H9 (cell line): ENCODE results near the gene CRB3. TPM values are rescaled to one million over a fixed set of nuclear protein-coding genes. Genes with fewer than 3 reads are reported as not detected.

ENCODE experiments used
- DNase-seq: peaks from one replicate; pipeline ENCODE4 v3.0.0-alpha.2; 2017
- H2AFZ ChIP-seq: one replicate; pipeline ENCODE4 v1.6.1; 2013; ENCODE audit warnings: mild to moderate bottlenecking, low read length, control low read depth, moderate library complexity
- H2AK5ac ChIP-seq: 2 replicates; pipeline ENCODE4 v1.6.1; 2013; ENCODE audit warnings: low read length, control low read depth, mixed read lengths; ENCODE audit not compliant: insufficient read length
- H2BK120ac ChIP-seq: one replicate; pipeline ENCODE4 v1.6.1; 2013; ENCODE audit warnings: low read depth, mild to moderate bottlenecking, low read length, control low read depth, inconsistent platforms; ENCODE audit not compliant: poor library complexity, severe bottlenecking
- H2BK12ac ChIP-seq: 2 replicates; pipeline ENCODE4 v1.6.1; 2013; ENCODE audit warnings: low read length, control low read depth, mixed read lengths, low read depth; ENCODE audit not compliant: insufficient read length
- H2BK15ac ChIP-seq: 2 replicates; pipeline ENCODE4 v1.6.1; 2013; ENCODE audit warnings: low read depth, low read length, control low read depth
- H2BK20ac ChIP-seq: one replicate; pipeline ENCODE4 v1.6.1; 2013; ENCODE audit warnings: low read depth, mild to moderate bottlenecking, low read length, control low read depth, inconsistent platforms; ENCODE audit not compliant: poor library complexity, severe bottlenecking
- H2BK5ac ChIP-seq: 2 replicates; pipeline ENCODE4 v1.6.1; 2013; ENCODE audit warnings: low read length, control low read depth, mixed read lengths; ENCODE audit not compliant: insufficient read length
- H3K14ac ChIP-seq: 2 replicates; pipeline ENCODE4 v1.6.1; 2013; ENCODE audit warnings: low read length, control low read depth; ENCODE audit not compliant: insufficient read depth
- H3K18ac ChIP-seq: 2 replicates; pipeline ENCODE4 v1.6.1; 2013; ENCODE audit warnings: low read depth, mild to moderate bottlenecking, mixed read lengths, low read length, control low read depth; ENCODE audit not compliant: insufficient read length
- H3K23ac ChIP-seq: 2 replicates; pipeline ENCODE4 v1.6.1; 2013; ENCODE audit warnings: low read length, control low read depth, mixed read lengths, low read depth; ENCODE audit not compliant: insufficient read length
- H3K23me2 ChIP-seq: 2 replicates; pipeline ENCODE4 v1.6.1; 2013; ENCODE audit warnings: low read depth, mild to moderate bottlenecking, mixed read lengths, low read length, control low read depth; ENCODE audit not compliant: insufficient read length, poor library complexity, severe bottlenecking
- H3K27ac ChIP-seq: 2 replicates; pipeline ENCODE4 v1.5.1; 2013; ENCODE audit warnings: low read length, control low read depth, mixed read lengths, low read depth; ENCODE audit not compliant: insufficient read length
- H3K27me3 ChIP-seq: 2 replicates; pipeline ENCODE4 v1.6.1; 2013; ENCODE audit warnings: low read length, control low read depth, inconsistent platforms; ENCODE audit not compliant: insufficient read depth
- H3K4ac ChIP-seq: 2 replicates; pipeline ENCODE4 v1.6.1; 2013; ENCODE audit warnings: low read depth, mild to moderate bottlenecking, control low read depth, inconsistent platforms, low read length, moderate library complexity
- H3K4me1 ChIP-seq: 2 replicates; pipeline ENCODE4 v1.6.1; 2013; ENCODE audit warnings: low read length, control low read depth, inconsistent platforms; ENCODE audit not compliant: insufficient read depth
- H3K4me2 ChIP-seq: 2 replicates; pipeline ENCODE4 v1.6.1; 2013; ENCODE audit warnings: low read length, control low read depth, mixed read lengths; ENCODE audit not compliant: insufficient read length, insufficient read depth
- H3K56ac ChIP-seq: 2 replicates; pipeline ENCODE4 v1.6.1; 2013; ENCODE audit warnings: low read depth, mild to moderate bottlenecking, mixed read lengths, low read length, control low read depth; ENCODE audit not compliant: insufficient read length
- H3K79me1 ChIP-seq: 2 replicates; pipeline ENCODE4 v1.6.1; 2013; ENCODE audit warnings: low read depth, mild to moderate bottlenecking, moderate library complexity, low read length, control low read depth, inconsistent platforms; ENCODE audit not compliant: insufficient read depth, poor library complexity, severe bottlenecking
- H3K79me2 ChIP-seq: 2 replicates; pipeline ENCODE4 v1.6.1; 2013; ENCODE audit warnings: low read length, control low read depth, inconsistent platforms; ENCODE audit not compliant: insufficient read depth
- H3K9ac ChIP-seq: 2 replicates; pipeline ENCODE4 v1.6.1; 2013; ENCODE audit warnings: low read length, control low read depth, mixed read lengths; ENCODE audit not compliant: insufficient read length; ENCODE audit errors: extremely low read depth
- H3K9me3 ChIP-seq: one replicate; pipeline ENCODE4 v1.6.1; 2013; ENCODE audit warnings: low read depth, low read length, inconsistent platforms; ENCODE audit not compliant: control insufficient read depth
- H3T11ph ChIP-seq: one replicate; pipeline ENCODE4 v1.6.1; 2013; ENCODE audit warnings: mild to moderate bottlenecking, low read length, control low read depth, inconsistent platforms
- H4K20me1 ChIP-seq: one replicate; pipeline ENCODE4 v1.6.1; 2013; ENCODE audit not compliant: control insufficient read depth, insufficient read length, insufficient read depth
- H4K5ac ChIP-seq: 2 replicates; pipeline ENCODE4 v1.6.1; 2013; ENCODE audit warnings: low read depth, mild to moderate bottlenecking, mixed read lengths, low read length, control low read depth; ENCODE audit not compliant: insufficient read length
- H4K8ac ChIP-seq: replicated peaks from 2 replicates; pipeline ENCODE4 v1.6.1; 2013; ENCODE audit warnings: low read length, control low read depth, mixed read lengths, low read depth; ENCODE audit not compliant: insufficient read length
- H4K91ac ChIP-seq: 2 replicates; pipeline ENCODE4 v1.6.1; 2013; ENCODE audit warnings: low read depth, mild to moderate bottlenecking, moderate library complexity, mixed read lengths, low read length, control low read depth; ENCODE audit not compliant: insufficient read length
- H3K27ac Mint-ChIP-seq, 3 experiments: 2 replicates in 2 of 3; 3 replicates in 1 of 3; pipeline ENCODE4 v1.8.0; 2020 to 2021; ENCODE audit warnings: mixed read lengths in 3 of 3, mild to moderate bottlenecking in 1 of 3, moderate library complexity in 1 of 3
- H3K27me3 Mint-ChIP-seq: 2 replicates; pipeline ENCODE4 v1.8.0; 2021; ENCODE audit warnings: low read depth, mild to moderate bottlenecking, moderate library complexity, mixed read lengths
- H3K36me3 Mint-ChIP-seq, 3 experiments: 2 replicates in 2 of 3; 3 replicates in 1 of 3; pipeline ENCODE4 v1.8.0; 2020 to 2021; ENCODE audit warnings: low read depth in 3 of 3, mixed read lengths in 3 of 3; ENCODE audit not compliant: insufficient read depth in 1 of 3
- H3K4me1 Mint-ChIP-seq, 2 experiments: 2 replicates each; pipeline ENCODE4 v1.8.0; 2020; ENCODE audit warnings: mixed read lengths in 2 of 2
- H3K4me3 Mint-ChIP-seq, 2 experiments: 2 replicates in 1 of 2; 3 replicates in 1 of 2; pipeline ENCODE4 v1.8.0; 2020 to 2021; ENCODE audit warnings: mild to moderate bottlenecking in 2 of 2, mixed read lengths in 2 of 2, moderate library complexity in 1 of 2
- H3K9me3 Mint-ChIP-seq, 2 experiments: 2 replicates in 1 of 2; 3 replicates in 1 of 2; pipeline ENCODE4 v1.8.0; 2020; ENCODE audit warnings: mild to moderate bottlenecking in 2 of 2, mixed read lengths in 2 of 2, moderate library complexity in 1 of 2
- CTCF ChIP-seq: fragments of 200-600 bp; sonication (generic); conservative IDR thresholded peaks from 3 replicates; pipeline ENCODE4 v1.8.0; 2021; ENCODE audit warnings: antibody characterized with exemption, mild to moderate bottlenecking
- WGBS: extraction: QIAGEN DNeasy Blood & Tissue Kit; methylation state at CpG from one replicate; pipeline ENCODE4 v1.1.7; 2013; ENCODE audit warnings: missing lambda C conversion rate, low lambda C conversion rate, mixed read lengths; ENCODE audit not compliant: insufficient read length; ENCODE audit errors: extremely low coverage; 5-methylcytosine and 5-hydroxymethylcytosine counted together
- total RNA-seq: library from RNA; stranded (reverse); gene quantifications from 2 replicates; pipeline ENCODE4 v1.2.1, GENCODE V29; 2021

Gene CRB3
- total RNA-seq, 1 experiment from 2014 or later: 32.1 TPM

GRCh38 chr19:6453951-6454565 lies 10.0 kb upstream of the CRB3 start:
- Mint-ChIP-seq H3K4me1 (peaks cover 5 to 9% of the 10 kb centered on the region in 2 experiments), H3K36me3 (peaks cover 31 to 53% (median 48%) of the 10 kb centered on the region in 3 experiments), H3K27ac (no peak overlapping the region), H3K27me3 (peaks cover 5% of the 10 kb centered on the region; the same call in 1 of the 2 replicates), H3K4me3 (no peak overlapping the region), H3K9me3 (peaks cover 6 to 7% of the 10 kb centered on the region in 2 experiments; a peak in 4 of 5 replicates)
- Histone ChIP-seq H4K5ac (no peak overlapping the region), H4K8ac (no peak overlapping the region), H4K20me1 (no peaks in the 10 kb centered on the region), H3K14ac (no peak overlapping the region), H3K9me3 (peaks cover 8% of the 10 kb centered on the region), H2AK5ac (no peak overlapping the region), H2BK12ac (no peak overlapping the region), H3K4me1 (no peaks in the 10 kb centered on the region; the same call in 1 of the 2 replicates), H3K56ac (no peak overlapping the region), H2BK5ac (no peak overlapping the region), H3K79me2 (no peaks in the 10 kb centered on the region), H2BK120ac (no peak overlapping the region), H3K4ac (no peak overlapping the region), H3K18ac (no peak overlapping the region), H3K4me2 (no peak overlapping the region), H2BK20ac (no peak overlapping the region), H4K91ac (no peak overlapping the region), H3T11ph (no peak overlapping the region), H3K9ac (no peak overlapping the region), H3K79me1 (no peaks in the 10 kb centered on the region), H3K27me3 (no peaks in the 10 kb centered on the region), H2AFZ (no peak overlapping the region), H3K23me2 (no peaks in the 10 kb centered on the region), H3K23ac (no peak overlapping the region), H3K27ac (no peak overlapping the region), H2BK15ac (no peak overlapping the region)
- WGBS: no CpG with 5 or more reads among the region's 11 CpGs
- no peak for DNase-seq
- no peak for TF ChIP-seq CTCF
